GM23338 (cell line): ENCODE data around the gene FBP1. TPM values are rescaled to one million over a fixed set of nuclear protein-coding genes. Genes with fewer than 3 reads are reported as not detected.

ENCODE experiments used
- ATAC-seq: fragments of 200-7000 bp; cut with Tn5 transposase; 3 replicates; pipeline ENCODE4 v1.9.1; 2020
- DNase-seq: peaks from one replicate; pipeline ENCODE4 v3.0.0-alpha.2; 2015; ENCODE audit warnings: low spot score
- H2AFZ ChIP-seq: fragments of 200-600 bp; sonication (generic); 2 replicates; pipeline ENCODE4 v1.8.0; 2016; ENCODE audit warnings: antibody characterized with exemption, mild to moderate bottlenecking, moderate library complexity
- H3F3A ChIP-seq: fragments of 200-600 bp; sonication (generic); replicated peaks from 2 replicates; pipeline ENCODE4 v1.8.0; 2017; ENCODE audit warnings: antibody characterized with exemption, mixed run types, low read depth
- H3K27ac ChIP-seq: fragments of 200-600 bp; sonication (generic); 2 replicates; pipeline ENCODE4 v1.6.1; 2016; ENCODE audit warnings: low read depth
- H3K27me3 ChIP-seq: fragments of 200-600 bp; sonication (generic); 2 replicates; pipeline ENCODE4 v1.8.0; 2016; ENCODE audit warnings: mild to moderate bottlenecking, mixed run types, moderate library complexity; ENCODE audit not compliant: insufficient read depth
- H3K36me3 ChIP-seq: fragments of 200-600 bp; sonication (generic); 2 replicates; pipeline ENCODE4 v1.8.0; 2016; ENCODE audit warnings: mild to moderate bottlenecking; ENCODE audit not compliant: insufficient read depth
- H3K4me1 ChIP-seq: fragments of 200-600 bp; sonication (generic); 2 replicates; pipeline ENCODE4 v1.8.0; 2016; ENCODE audit warnings: mild to moderate bottlenecking, moderate library complexity; ENCODE audit not compliant: insufficient read depth
- H3K4me2 ChIP-seq: fragments of 200-600 bp; sonication (generic); 2 replicates; pipeline ENCODE4 v1.7.1; 2017; ENCODE audit warnings: mixed run types
- H3K4me3 ChIP-seq: fragments of 200-600 bp; sonication (generic); 2 replicates; pipeline ENCODE4 v1.6.1; 2016; ENCODE audit warnings: mixed run types
- H3K79me2 ChIP-seq: fragments of 200-600 bp; sonication (generic); replicated peaks from 2 replicates; pipeline ENCODE4 v1.8.0; 2017; ENCODE audit warnings: mild to moderate bottlenecking; ENCODE audit not compliant: insufficient read depth
- H3K9me2 ChIP-seq: fragments of 200-600 bp; sonication (generic); 2 replicates; pipeline ENCODE4 v1.8.0; 2017; ENCODE audit not compliant: insufficient read depth
- H4K20me1 ChIP-seq: fragments of 200-600 bp; sonication (generic); replicated peaks from 2 replicates; pipeline ENCODE4 v1.8.0; 2017; ENCODE audit warnings: mild to moderate bottlenecking; ENCODE audit not compliant: insufficient read depth
- H3K27ac Mint-ChIP-seq: 2 replicates; pipeline ENCODE4 v1.8.0; 2020; ENCODE audit warnings: inconsistent platforms, mild to moderate bottlenecking, moderate library complexity, mixed read lengths
- H3K27me3 Mint-ChIP-seq: 3 replicates; pipeline ENCODE4 v1.8.0; 2022; ENCODE audit warnings: low read depth, mild to moderate bottlenecking, moderate library complexity, mixed read lengths, inconsistent platforms; ENCODE audit not compliant: insufficient read depth, poor library complexity
- H3K36me3 Mint-ChIP-seq: 3 replicates; pipeline ENCODE4 v1.8.0; 2021; ENCODE audit warnings: low read depth, mild to moderate bottlenecking, inconsistent platforms, moderate library complexity, mixed read lengths
- H3K4me1 Mint-ChIP-seq: 3 replicates; pipeline ENCODE4 v1.8.0; 2020; ENCODE audit warnings: mild to moderate bottlenecking, inconsistent platforms, mixed read lengths
- H3K4me3 Mint-ChIP-seq: 3 replicates; pipeline ENCODE4 v1.8.0; 2021; ENCODE audit warnings: moderate library complexity, mild to moderate bottlenecking, inconsistent platforms, mixed read lengths
- H3K9me3 Mint-ChIP-seq: 3 replicates; pipeline ENCODE4 v1.8.0; 2020; ENCODE audit warnings: moderate library complexity, mild to moderate bottlenecking, inconsistent platforms, mixed read lengths
- CREB1 ChIP-seq: fragments of 250-450 bp; sonication (Bioruptor Pico); IDR thresholded peaks from 2 replicates; pipeline ENCODE4 v1.5.0; 2020; ENCODE audit warnings: low read depth, mild to moderate bottlenecking, moderate library complexity
- EZH2 ChIP-seq: fragments of 200-600 bp; sonication (generic); IDR thresholded peaks from one replicate; pipeline ENCODE4 v1.8.0; 2017; ENCODE audit warnings: antibody characterized with exemption, mild to moderate bottlenecking, low read depth; ENCODE audit not compliant: unreplicated experiment
- EZH2phosphoT487 ChIP-seq: fragments of 200-600 bp; sonication (generic); IDR thresholded peaks from one replicate; pipeline ENCODE4 v1.8.1; 2018; ENCODE audit warnings: antibody characterized with exemption; ENCODE audit not compliant: unreplicated experiment
- JUNB ChIP-seq: IDR thresholded peaks from one replicate; pipeline ENCODE4 v1.6.1; 2016; ENCODE audit warnings: antibody characterized with exemption; ENCODE audit not compliant: unreplicated experiment
- NANOG ChIP-seq: IDR thresholded peaks from 2 replicates; pipeline ENCODE4 v1.6.1; 2016; ENCODE audit warnings: antibody characterized with exemption, borderline replicate concordance
- POLR2AphosphoS5 ChIP-seq: IDR thresholded peaks from 2 replicates; pipeline ENCODE4 v1.6.1; 2016; ENCODE audit warnings: antibody characterized with exemption, low read depth
- STAT1 ChIP-seq: IDR thresholded peaks from one replicate; pipeline ENCODE4 v1.6.1; 2016; ENCODE audit warnings: antibody characterized with exemption; ENCODE audit not compliant: unreplicated experiment
- ZNF114 ChIP-seq: fragments of 250-450 bp; sonication (Bioruptor Pico); IDR thresholded peaks from 2 replicates; pipeline ENCODE4 v1.5.0; 2020; ENCODE audit warnings: mild to moderate bottlenecking, moderate library complexity
- ZNF331 ChIP-seq: fragments of 250-450 bp; sonication (Bioruptor Pico); IDR thresholded peaks from 2 replicates; pipeline ENCODE4 v1.5.0; 2020; ENCODE audit warnings: low read depth, mild to moderate bottlenecking, moderate library complexity
- polyA plus RNA-seq: library from polyadenylated mRNA; unstranded; fragments of >200 nt; fragmentation: Nextera tagmentation; extraction: Ambion mirVana; gene quantifications from 2 replicates; pipeline ENCODE4 v1.2.1, GENCODE V29; 2016
- total RNA-seq: library from RNA; depleted of rRNA; stranded (reverse); fragments of >200 nt; shearing (Covaris generic); gene quantifications from 2 replicates; pipeline ENCODE4 v1.2.3, GENCODE V29; 2014
- TF ChIP-seq, protein P1 (sequence below), 2 experiments: fragments of 200-600 bp in 1 of 2; sonication (generic) in 1 of 2; conservative IDR thresholded peaks; 2 replicates each; pipeline versions ENCODE4 v1.5.1 to v1.6.1; 2016 to 2017; ENCODE audit warnings: antibody characterized with exemption in 2 of 2, low read depth in 2 of 2, mild to moderate bottlenecking in 2 of 2, moderate library complexity in 1 of 2
- TF ChIP-seq, protein P2 (sequence below): fragments of 250-450 bp; sonication (Bioruptor Pico); IDR thresholded peaks from 2 replicates; pipeline ENCODE4 v1.5.0; 2020; ENCODE audit warnings: mild to moderate bottlenecking, moderate library complexity
- TF ChIP-seq, protein P3 (sequence below): IDR thresholded peaks from 2 replicates; pipeline ENCODE4 v1.6.1; 2016; ENCODE audit warnings: antibody characterized with exemption
- TF ChIP-seq, protein P4 (sequence below): IDR thresholded peaks from one replicate; pipeline ENCODE4 v1.6.1; 2018; ENCODE audit warnings: antibody characterized with exemption; ENCODE audit not compliant: unreplicated experiment

FBP1 gene
- total and polyA plus RNA-seq, 2 experiments from 2014 or later = 3.0 to 3.3 TPM

DNA sequence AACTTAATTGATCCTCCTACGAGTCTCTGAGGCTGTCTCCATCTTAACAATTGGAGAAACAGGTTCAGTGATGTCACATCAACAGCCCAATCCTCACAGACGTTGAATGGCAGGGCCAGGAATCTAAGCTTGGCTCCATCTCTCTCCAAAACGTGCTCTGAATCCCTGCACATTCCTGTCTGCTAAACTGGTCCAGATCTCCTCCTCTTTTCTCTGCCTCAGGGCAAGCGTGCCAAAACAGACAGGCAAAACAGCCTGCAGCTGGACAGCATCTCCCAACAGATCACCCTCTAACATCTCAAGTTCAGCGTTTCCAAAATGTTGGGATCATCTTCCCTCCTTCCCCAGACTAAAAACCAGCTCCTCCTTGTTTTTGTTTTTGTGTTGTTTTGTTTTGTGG lies 6.6 kb downstream of the FBP1 start:
- H3K4me1 ChIP-seq = peaks cover 24% of the 10 kb centered on the region
- peaks cover 10% of the 10 kb centered on the region for H3K27me3 Mint-ChIP-seq
- no peaks in the 10 kb centered on the region for H3K36me3 Mint-ChIP-seq
- no peaks in the 10 kb centered on the region for H4K20me1 ChIP-seq
- H3K27ac ChIP-seq = no peak overlapping the region
- no peaks in the 10 kb centered on the region; the same call in 2 of the 3 replicates for H3K9me3 Mint-ChIP-seq
- no peak overlapping the region for H3K27ac Mint-ChIP-seq
- peaks cover 32% of the 10 kb centered on the region for H3K4me1 Mint-ChIP-seq
- DNase-seq = no peak
- no peaks in the 10 kb centered on the region for H3K79me2 ChIP-seq
- H3K27me3 ChIP-seq = peaks cover 24% of the 10 kb centered on the region
- peak overlapping the region; percentile 80; the same call in 1 of the 2 replicates for H2AFZ ChIP-seq
- H3K4me2 ChIP-seq = no peak overlapping the region
- no peak for TF ChIP-seq NANOG
- no peak for TF ChIP-seq CREB1 (CRISPR knock-in tag)
- TF ChIP-seq ZNF331 = no peak
- no peak for TF ChIP-seq POLR2AphosphoS5
- no peak for TF ChIP-seq EZH2
- TF ChIP-seq, protein P1, sequence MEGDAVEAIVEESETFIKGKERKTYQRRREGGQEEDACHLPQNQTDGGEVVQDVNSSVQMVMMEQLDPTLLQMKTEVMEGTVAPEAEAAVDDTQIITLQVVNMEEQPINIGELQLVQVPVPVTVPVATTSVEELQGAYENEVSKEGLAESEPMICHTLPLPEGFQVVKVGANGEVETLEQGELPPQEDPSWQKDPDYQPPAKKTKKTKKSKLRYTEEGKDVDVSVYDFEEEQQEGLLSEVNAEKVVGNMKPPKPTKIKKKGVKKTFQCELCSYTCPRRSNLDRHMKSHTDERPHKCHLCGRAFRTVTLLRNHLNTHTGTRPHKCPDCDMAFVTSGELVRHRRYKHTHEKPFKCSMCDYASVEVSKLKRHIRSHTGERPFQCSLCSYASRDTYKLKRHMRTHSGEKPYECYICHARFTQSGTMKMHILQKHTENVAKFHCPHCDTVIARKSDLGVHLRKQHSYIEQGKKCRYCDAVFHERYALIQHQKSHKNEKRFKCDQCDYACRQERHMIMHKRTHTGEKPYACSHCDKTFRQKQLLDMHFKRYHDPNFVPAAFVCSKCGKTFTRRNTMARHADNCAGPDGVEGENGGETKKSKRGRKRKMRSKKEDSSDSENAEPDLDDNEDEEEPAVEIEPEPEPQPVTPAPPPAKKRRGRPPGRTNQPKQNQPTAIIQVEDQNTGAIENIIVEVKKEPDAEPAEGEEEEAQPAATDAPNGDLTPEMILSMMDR (conservative IDR thresholded peaks at IDR 0.05; ENCODE audit: low read depth in 2 of 2) = no peak
- no peak for TF ChIP-seq EZH2phosphoT487
- no peak for TF ChIP-seq ZNF114
- TF ChIP-seq, protein P2, sequence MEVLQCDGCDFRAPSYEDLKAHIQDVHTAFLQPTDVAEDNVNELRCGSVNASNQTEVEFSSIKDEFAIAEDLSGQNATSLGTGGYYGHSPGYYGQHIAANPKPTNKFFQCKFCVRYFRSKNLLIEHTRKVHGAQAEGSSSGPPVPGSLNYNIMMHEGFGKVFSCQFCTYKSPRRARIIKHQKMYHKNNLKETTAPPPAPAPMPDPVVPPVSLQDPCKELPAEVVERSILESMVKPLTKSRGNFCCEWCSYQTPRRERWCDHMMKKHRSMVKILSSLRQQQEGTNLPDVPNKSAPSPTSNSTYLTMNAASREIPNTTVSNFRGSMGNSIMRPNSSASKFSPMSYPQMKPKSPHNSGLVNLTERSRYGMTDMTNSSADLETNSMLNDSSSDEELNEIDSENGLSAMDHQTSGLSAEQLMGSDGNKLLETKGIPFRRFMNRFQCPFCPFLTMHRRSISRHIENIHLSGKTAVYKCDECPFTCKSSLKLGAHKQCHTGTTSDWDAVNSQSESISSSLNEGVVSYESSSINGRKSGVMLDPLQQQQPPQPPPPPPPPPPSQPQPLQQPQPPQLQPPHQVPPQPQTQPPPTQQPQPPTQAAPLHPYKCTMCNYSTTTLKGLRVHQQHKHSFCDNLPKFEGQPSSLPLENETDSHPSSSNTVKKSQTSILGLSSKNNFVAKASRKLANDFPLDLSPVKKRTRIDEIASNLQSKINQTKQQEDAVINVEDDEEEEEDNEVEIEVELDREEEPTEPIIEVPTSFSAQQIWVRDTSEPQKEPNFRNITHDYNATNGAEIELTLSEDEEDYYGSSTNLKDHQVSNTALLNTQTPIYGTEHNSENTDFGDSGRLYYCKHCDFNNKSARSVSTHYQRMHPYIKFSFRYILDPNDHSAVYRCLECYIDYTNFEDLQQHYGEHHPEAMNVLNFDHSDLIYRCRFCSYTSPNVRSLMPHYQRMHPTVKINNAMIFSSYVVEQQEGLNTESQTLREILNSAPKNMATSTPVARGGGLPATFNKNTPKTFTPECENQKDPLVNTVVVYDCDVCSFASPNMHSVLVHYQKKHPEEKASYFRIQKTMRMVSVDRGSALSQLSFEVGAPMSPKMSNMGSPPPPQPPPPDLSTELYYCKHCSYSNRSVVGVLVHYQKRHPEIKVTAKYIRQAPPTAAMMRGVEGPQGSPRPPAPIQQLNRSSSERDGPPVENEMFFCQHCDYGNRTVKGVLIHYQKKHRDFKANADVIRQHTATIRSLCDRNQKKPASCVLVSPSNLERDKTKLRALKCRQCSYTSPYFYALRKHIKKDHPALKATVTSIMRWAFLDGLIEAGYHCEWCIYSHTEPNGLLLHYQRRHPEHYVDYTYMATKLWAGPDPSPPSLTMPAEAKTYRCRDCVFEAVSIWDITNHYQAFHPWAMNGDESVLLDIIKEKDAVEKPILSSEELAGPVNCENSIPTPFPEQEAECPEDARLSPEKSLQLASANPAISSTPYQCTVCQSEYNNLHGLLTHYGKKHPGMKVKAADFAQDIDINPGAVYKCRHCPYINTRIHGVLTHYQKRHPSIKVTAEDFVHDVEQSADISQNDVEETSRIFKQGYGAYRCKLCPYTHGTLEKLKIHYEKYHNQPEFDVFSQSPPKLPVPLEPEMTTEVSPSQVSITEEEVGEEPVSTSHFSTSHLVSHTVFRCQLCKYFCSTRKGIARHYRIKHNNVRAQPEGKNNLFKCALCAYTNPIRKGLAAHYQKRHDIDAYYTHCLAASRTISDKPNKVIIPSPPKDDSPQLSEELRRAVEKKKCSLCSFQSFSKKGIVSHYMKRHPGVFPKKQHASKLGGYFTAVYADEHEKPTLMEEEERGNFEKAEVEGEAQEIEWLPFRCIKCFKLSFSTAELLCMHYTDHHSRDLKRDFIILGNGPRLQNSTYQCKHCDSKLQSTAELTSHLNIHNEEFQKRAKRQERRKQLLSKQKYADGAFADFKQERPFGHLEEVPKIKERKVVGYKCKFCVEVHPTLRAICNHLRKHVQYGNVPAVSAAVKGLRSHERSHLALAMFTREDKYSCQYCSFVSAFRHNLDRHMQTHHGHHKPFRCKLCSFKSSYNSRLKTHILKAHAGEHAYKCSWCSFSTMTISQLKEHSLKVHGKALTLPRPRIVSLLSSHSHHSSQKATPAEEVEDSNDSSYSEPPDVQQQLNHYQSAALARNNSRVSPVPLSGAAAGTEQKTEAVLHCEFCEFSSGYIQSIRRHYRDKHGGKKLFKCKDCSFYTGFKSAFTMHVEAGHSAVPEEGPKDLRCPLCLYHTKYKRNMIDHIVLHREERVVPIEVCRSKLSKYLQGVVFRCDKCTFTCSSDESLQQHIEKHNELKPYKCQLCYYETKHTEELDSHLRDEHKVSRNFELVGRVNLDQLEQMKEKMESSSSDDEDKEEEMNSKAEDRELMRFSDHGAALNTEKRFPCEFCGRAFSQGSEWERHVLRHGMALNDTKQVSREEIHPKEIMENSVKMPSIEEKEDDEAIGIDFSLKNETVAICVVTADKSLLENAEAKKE (CRISPR knock-in tag) = no peak
- no peak for TF ChIP-seq JUNB
- TF ChIP-seq, protein P3, sequence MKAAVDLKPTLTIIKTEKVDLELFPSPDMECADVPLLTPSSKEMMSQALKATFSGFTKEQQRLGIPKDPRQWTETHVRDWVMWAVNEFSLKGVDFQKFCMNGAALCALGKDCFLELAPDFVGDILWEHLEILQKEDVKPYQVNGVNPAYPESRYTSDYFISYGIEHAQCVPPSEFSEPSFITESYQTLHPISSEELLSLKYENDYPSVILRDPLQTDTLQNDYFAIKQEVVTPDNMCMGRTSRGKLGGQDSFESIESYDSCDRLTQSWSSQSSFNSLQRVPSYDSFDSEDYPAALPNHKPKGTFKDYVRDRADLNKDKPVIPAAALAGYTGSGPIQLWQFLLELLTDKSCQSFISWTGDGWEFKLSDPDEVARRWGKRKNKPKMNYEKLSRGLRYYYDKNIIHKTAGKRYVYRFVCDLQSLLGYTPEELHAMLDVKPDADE = no peak
- TF ChIP-seq, protein P4, sequence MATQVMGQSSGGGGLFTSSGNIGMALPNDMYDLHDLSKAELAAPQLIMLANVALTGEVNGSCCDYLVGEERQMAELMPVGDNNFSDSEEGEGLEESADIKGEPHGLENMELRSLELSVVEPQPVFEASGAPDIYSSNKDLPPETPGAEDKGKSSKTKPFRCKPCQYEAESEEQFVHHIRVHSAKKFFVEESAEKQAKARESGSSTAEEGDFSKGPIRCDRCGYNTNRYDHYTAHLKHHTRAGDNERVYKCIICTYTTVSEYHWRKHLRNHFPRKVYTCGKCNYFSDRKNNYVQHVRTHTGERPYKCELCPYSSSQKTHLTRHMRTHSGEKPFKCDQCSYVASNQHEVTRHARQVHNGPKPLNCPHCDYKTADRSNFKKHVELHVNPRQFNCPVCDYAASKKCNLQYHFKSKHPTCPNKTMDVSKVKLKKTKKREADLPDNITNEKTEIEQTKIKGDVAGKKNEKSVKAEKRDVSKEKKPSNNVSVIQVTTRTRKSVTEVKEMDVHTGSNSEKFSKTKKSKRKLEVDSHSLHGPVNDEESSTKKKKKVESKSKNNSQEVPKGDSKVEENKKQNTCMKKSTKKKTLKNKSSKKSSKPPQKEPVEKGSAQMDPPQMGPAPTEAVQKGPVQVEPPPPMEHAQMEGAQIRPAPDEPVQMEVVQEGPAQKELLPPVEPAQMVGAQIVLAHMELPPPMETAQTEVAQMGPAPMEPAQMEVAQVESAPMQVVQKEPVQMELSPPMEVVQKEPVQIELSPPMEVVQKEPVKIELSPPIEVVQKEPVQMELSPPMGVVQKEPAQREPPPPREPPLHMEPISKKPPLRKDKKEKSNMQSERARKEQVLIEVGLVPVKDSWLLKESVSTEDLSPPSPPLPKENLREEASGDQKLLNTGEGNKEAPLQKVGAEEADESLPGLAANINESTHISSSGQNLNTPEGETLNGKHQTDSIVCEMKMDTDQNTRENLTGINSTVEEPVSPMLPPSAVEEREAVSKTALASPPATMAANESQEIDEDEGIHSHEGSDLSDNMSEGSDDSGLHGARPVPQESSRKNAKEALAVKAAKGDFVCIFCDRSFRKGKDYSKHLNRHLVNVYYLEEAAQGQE = no peak
- no peak for TF ChIP-seq STAT1
- H3K36me3 ChIP-seq = no peaks in the 10 kb centered on the region
- no peak overlapping the region for H3K4me3 Mint-ChIP-seq
- no peaks in the 10 kb centered on the region for H3F3A ChIP-seq
- no peaks in the 10 kb centered on the region for H3K9me2 ChIP-seq
- H3K4me3 ChIP-seq = no peak overlapping the region
- ATAC-seq = no peak
